HepG2 (cell line): Measurements from ENCODE around the gene RPL35A. TPM values are rescaled to one million over a fixed set of nuclear protein-coding genes. Genes with fewer than 3 reads are reported as not detected.
"Not testable (repeated sequence)": the region's sequence is repeated elsewhere in the genome, so short reads cannot be mapped to it uniquely, and the experiment has no call there.

ENCODE experiments used
- ATAC-seq: fragments of 200-7000 bp; cut with Tn5 transposase; 3 replicates; pipeline ENCODE4 v1.9.1; 2020; ENCODE audit warnings: mild to moderate bottlenecking, moderate library complexity
- BruUV-seq: library from RNA; stranded (reverse); fragments of 400-500 nt; replicated peaks from 2 replicates; lab custom pipeline; 2021; lab: Mats Ljungman, UMichigan
- CTCF ChIA-PET: fragments of 300-600 bp; formaldehyde crosslinking; extraction: SDS; loops from one replicate; lab custom pipeline; 2021; ENCODE audit warnings: low total read pairs, inconsistent platforms, low intra/inter-chr PET ratio; lab: Yijun Ruan, JAX
- POLR2A ChIA-PET: fragments of 350-600 bp; sonication (Branson Sonifier 250); formaldehyde crosslinking; loops from one replicate; lab custom pipeline; 2020; ENCODE audit warnings: antibody characterized with exemption, inconsistent platforms; lab: Yijun Ruan, JAX
- DNase-seq: peaks from one replicate; pipeline ENCODE4 v3.0.0-alpha.2; 2015; ENCODE audit warnings: low spot score
- FAIRE-seq: peaks from 3 replicates; lab custom pipeline; 2011; peaks lifted over from hg19 to GRCh38; lab: Jason Lieb, UNC
- H2AFZ ChIP-seq: one replicate; pipeline ENCODE4 v1.6.1; 2011; ENCODE audit warnings: low read length, inconsistent platforms
- H3K27ac ChIP-seq: fragments of 300-600 bp; 3 replicates; pipeline ENCODE4 v1.8.0; 2011; ENCODE audit warnings: mixed run types, mild to moderate bottlenecking, mixed read lengths, low read length, inconsistent platforms; ENCODE audit not compliant: insufficient read depth; ENCODE audit errors: extremely low read length
- H3K27me3 ChIP-seq, 2 experiments: fragments of 200-600 bp in 1 of 2; 2 replicates in 1 of 2; 3 replicates in 1 of 2; pipeline versions ENCODE4 v1.6.0 to v1.8.0; 2011; ENCODE audit warnings: low read length in 2 of 2, mild to moderate bottlenecking in 2 of 2, moderate library complexity in 2 of 2, inconsistent platforms in 1 of 2; ENCODE audit not compliant: insufficient read depth in 2 of 2, control insufficient read depth in 1 of 2
- H3K36me3 ChIP-seq, 2 experiments: fragments of 200-600 bp in 1 of 2; replicated peaks in 1 of 2; 2 replicates in 1 of 2; 3 replicates in 1 of 2; pipeline versions ENCODE4 v1.5.1 to v1.8.0; 2011; ENCODE audit warnings: low read length in 2 of 2, inconsistent platforms in 1 of 2; ENCODE audit not compliant: insufficient read depth in 2 of 2, control insufficient read depth in 1 of 2
- H3K4me1 ChIP-seq: 2 replicates; pipeline ENCODE4 v1.5.1; 2012; ENCODE audit warnings: low read length, inconsistent platforms; ENCODE audit not compliant: insufficient read depth
- H3K4me2 ChIP-seq: 2 replicates; pipeline ENCODE4 v1.6.0; 2011; ENCODE audit warnings: low read depth, low read length, inconsistent platforms
- H3K4me3 ChIP-seq, 3 experiments: fragments of 200-600 bp in 1 of 3; sonication (generic), shearing (Covaris generic) in 1 of 3; replicated peaks in 1 of 3; 2 replicates each; pipeline ENCODE4 v1.5.1; 2011 to 2016; ENCODE audit warnings: low read length in 3 of 3, inconsistent platforms in 2 of 3, low read depth in 2 of 3, mild to moderate bottlenecking in 2 of 3, control low read depth in 1 of 3, mixed read lengths in 1 of 3; ENCODE audit not compliant: insufficient read depth in 1 of 3
- H3K79me2 ChIP-seq: one replicate; pipeline ENCODE4 v1.6.1; 2011; ENCODE audit warnings: low read length, inconsistent platforms; ENCODE audit not compliant: insufficient read depth
- H3K9ac ChIP-seq: 2 replicates; pipeline ENCODE4 v1.6.0; 2011; ENCODE audit warnings: mild to moderate bottlenecking, low read depth, low read length, inconsistent platforms; ENCODE audit not compliant: insufficient read depth
- H3K9me3 ChIP-seq: 2 replicates; pipeline ENCODE4 v1.5.1; 2012; ENCODE audit warnings: mild to moderate bottlenecking, low read length
- H4K20me1 ChIP-seq: 2 replicates; pipeline ENCODE4 v1.6.0; 2011; ENCODE audit warnings: inconsistent platforms, mild to moderate bottlenecking, low read length, moderate library complexity; ENCODE audit not compliant: insufficient read depth
- ARID2 ChIP-seq: sonication (generic); formaldehyde crosslinking; IDR thresholded peaks from 2 replicates; pipeline ENCODE4 v1.8.1; 2022; ENCODE audit warnings: mild to moderate bottlenecking, missing genetic modification reagents, borderline replicate concordance
- CREB1 ChIP-seq, 2 experiments: fragments of 450-650 bp in 1 of 2; IDR thresholded peaks; 2 replicates each; pipeline ENCODE4 v1.6.1; 2016 to 2017; ENCODE audit warnings: control low read depth in 1 of 2, mild to moderate bottlenecking in 1 of 2, missing compliant biosample characterization in 1 of 2, missing genetic modification characterization in 1 of 2
- NCOA2 ChIP-seq: sonication (generic); formaldehyde crosslinking; IDR thresholded peaks from 2 replicates; pipeline ENCODE4 v1.8.0; 2022; ENCODE audit warnings: inconsistent platforms
- STAG1 ChIP-seq: sonication (generic); formaldehyde crosslinking; IDR thresholded peaks from 2 replicates; pipeline ENCODE4 v1.4.0; 2020; ENCODE audit warnings: missing genetic modification reagents
- ZKSCAN8 ChIP-seq: IDR thresholded peaks from 2 replicates; pipeline ENCODE4 v1.6.1; 2016; ENCODE audit warnings: borderline replicate concordance, missing genetic modification reagents, missing compliant biosample characterization
- ZNF225 ChIP-seq: sonication (generic); formaldehyde crosslinking; IDR thresholded peaks from 2 replicates; pipeline ENCODE4 v1.4.0; 2020; ENCODE audit warnings: mild to moderate bottlenecking, missing genetic modification reagents
- ZNF510 ChIP-seq: sonication (generic); formaldehyde crosslinking; IDR thresholded peaks from 2 replicates; pipeline ENCODE4 v1.4.0; 2020; ENCODE audit warnings: low read depth, mild to moderate bottlenecking, missing genetic modification reagents
- WGBS: methylation state at CpG from one replicate; pipeline ENCODE4 v1.1.6; 2017; ENCODE audit warnings: low lambda C conversion rate; 5-methylcytosine and 5-hydroxymethylcytosine counted together
- in situ Hi-C: cut with HindIII; loops from 2 replicates; pipeline ENCODE4 v1.10.0; 2017; ENCODE audit warnings: low pct_unique_long_range_greater_than_20kb; ENCODE audit not compliant: extremely low pct_ligation_motif_present
- intact Hi-C: fragments of 100-400 bp; cut with micrococcal nuclease; formaldehyde crosslinking; loops from one replicate; pipeline ENCODE4 v1.10.0; 2022; ENCODE audit not compliant: unreplicated experiment
- polyA plus RNA-seq, 8 experiments: library from polyadenylated mRNA; depleted of rRNA in 3 of 8; stranded (reverse) in 7 of 8; unstranded in 1 of 8; fragments of >200 nt; fragmentation: Illumina TruSeq in 4 of 8; extraction: Trizol in 4 of 8; gene quantifications; 2 replicates each; pipeline versions ENCODE4 v1.2.1 to v1.2.3, GENCODE V29; 2011 to 2016; ENCODE audit warnings: low read depth in 4 of 8, missing spikeins in 1 of 8, mixed read lengths in 1 of 8; ENCODE audit not compliant: insufficient read depth in 1 of 8
- total RNA-seq, 5 experiments: library from RNA; depleted of rRNA; stranded (reverse); fragments of >200 nt; fragmentation: Illumina TruSeq; extraction: Trizol; gene quantifications; 2 replicates each; pipeline ENCODE4 v1.2.3, GENCODE V29; 2016; ENCODE audit warnings: low read depth in 1 of 5
- TF ChIP-seq, protein P1 (sequence below): IDR thresholded peaks from 2 replicates; pipeline ENCODE4 v1.6.1; 2016; ENCODE audit warnings: missing biosample characterization, missing genetic modification reagents, low read depth

Gene RPL35A
- total and polyA plus RNA-seq, 2 of the 13 experiments (the other 11 are each of a cell fraction or from before 2014, with no cell fraction given): 1,001 to 1,582 TPM

DNA sequence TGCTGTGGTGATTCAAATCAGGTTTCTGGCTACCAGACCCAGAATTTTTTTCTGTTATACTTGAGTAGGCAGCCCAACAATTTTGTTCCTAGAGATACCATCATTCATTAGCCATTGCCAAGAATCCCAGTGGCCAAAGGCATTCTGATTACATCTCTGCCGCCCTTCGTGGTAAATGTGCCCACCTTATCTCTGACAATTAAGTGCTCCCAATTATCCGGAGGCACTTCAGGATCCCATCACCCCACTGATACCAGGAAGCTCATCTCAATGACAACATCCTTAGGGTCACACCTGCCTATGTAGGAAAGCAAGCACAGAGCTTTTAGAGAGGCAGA is 43.2 kb upstream of the RPL35A start:
- POLR2A ChIA-PET: no interaction called here

DNA sequence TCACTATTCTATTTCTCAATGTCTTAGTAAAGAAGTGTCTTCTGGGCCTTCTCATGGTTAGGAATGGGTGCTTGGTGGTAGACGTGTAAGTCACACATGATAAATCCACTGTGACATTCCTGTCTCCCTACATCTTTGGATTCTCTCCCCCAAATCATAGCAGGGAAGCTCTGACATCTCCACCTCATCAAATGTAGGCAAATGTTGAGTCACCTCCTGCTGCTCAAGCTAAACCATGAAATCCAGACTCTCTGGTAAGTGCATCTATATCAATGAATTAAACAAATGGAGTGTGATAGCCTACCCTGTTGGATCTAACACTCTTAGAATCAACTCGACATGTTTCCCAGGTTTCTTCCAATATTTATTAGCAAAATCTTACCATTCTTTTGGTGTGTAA is 42.8 kb upstream of the RPL35A start:
- H3K4me2 ChIP-seq: no peak overlapping the region
- H3K4me1 ChIP-seq: no peaks in the 10 kb centered on the region
- no peaks in the 10 kb centered on the region for H3K27me3 ChIP-seq
- CTCF ChIA-PET: no interaction called here
- WGBS: 0% methylated on average over 2 of the region's 2 CpGs
- H3K4me3 ChIP-seq: no peak overlapping the region
- H3K27ac ChIP-seq: no peak overlapping the region
- in situ Hi-C loops (loop anchor here (5.0 kb wide), 1 partner anchor 35 kb away; no protein-coding TSS in a partner anchor), intact Hi-C loops (loop anchor here (5.0 to 10.0 kb wide), 2 partner anchors 168 to 240 kb away; no protein-coding TSS in a partner anchor)
- POLR2A ChIA-PET: no interaction called here
- BruUV-seq: no TSS peak
- no peaks in the 10 kb centered on the region for H4K20me1 ChIP-seq
- no peak overlapping the region for H2AFZ ChIP-seq
- no peaks in the 10 kb centered on the region for H3K79me2 ChIP-seq
- DNase-seq (no peak), FAIRE-seq (no peak), ATAC-seq (no peak)
- no peaks in the 10 kb centered on the region for H3K9me3 ChIP-seq
- H3K9ac ChIP-seq: no peak overlapping the region
- no peak for TF ChIP-seq CREB1 (IDR thresholded peaks at IDR 0.05)
- TF ChIP-seq CREB1 (CRISPR knock-in tag; IDR thresholded peaks at IDR 0.05): no peak
- TF ChIP-seq ZKSCAN8: no peak
- TF ChIP-seq, protein P1, sequence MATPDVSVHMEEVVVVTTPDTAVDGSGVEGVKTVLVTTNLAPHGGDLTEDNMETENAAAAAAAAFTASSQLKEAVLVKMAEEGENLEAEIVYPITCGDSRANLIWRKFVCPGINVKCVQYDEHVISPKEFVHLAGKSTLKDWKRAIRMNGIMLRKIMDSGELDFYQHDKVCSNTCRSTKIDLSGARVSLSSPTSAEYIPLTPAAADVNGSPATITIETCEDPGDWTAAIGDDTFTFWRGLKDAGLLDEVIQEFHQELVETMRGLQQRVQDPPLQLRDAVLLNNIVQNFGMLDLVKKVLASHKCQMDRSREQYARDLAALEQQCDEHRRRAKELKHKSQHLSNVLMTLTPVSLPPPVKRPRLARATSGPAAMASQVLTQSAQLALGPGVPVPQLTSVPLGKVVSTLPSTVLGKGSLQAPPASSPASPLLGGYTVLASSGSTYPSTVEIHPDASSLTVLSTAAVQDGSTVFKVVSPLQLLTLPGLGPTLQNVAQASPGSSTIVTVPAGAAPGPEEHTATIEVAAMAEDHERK (CRISPR knock-in tag): no peak
- TF ChIP-seq NCOA2: no peak
- no peaks in the 10 kb centered on the region for H3K36me3 ChIP-seq

More for the DNA sequence above, 43.2 kb upstream of the RPL35A start:
- no peak for DNase-seq
- FAIRE-seq: no peak
- no peak overlapping the region for H2AFZ ChIP-seq
- TF ChIP-seq STAG1 (CRISPR knock-in tag): no peak
- TF ChIP-seq ZNF225: no peak
- no peak for TF ChIP-seq ZNF510
- no peak for TF ChIP-seq ARID2
- no peak overlapping the region for H3K4me3 ChIP-seq
- H3K36me3 ChIP-seq: no peaks in the 10 kb centered on the region
- no peak overlapping the region for H3K9ac ChIP-seq
- in situ Hi-C loops (loop anchor here (5.0 kb wide), 1 partner anchor 35 kb away; no protein-coding TSS in a partner anchor), intact Hi-C loops (loop anchor here (1.0 to 10.0 kb wide), 3 partner anchors 36 to 240 kb away; no protein-coding TSS in a partner anchor)
- no peaks in the 10 kb centered on the region for H3K4me1 ChIP-seq
- WGBS: 61% methylated on average over 3 of the region's 3 CpGs
- CTCF ChIA-PET: interaction anchor here (2.1 kb wide), 1 partner anchor 36 kb away, joined by 29 read pairs; no protein-coding TSS in a partner anchor
- no TSS peak for BruUV-seq
- H3K4me2 ChIP-seq: no peak overlapping the region
- no peaks in the 10 kb centered on the region for H3K79me2 ChIP-seq
- H3K27ac ChIP-seq: no peak overlapping the region
- no peaks in the 10 kb centered on the region for H4K20me1 ChIP-seq
- no peaks in the 10 kb centered on the region for H3K27me3 ChIP-seq
- no peaks in the 10 kb centered on the region for H3K9me3 ChIP-seq
- ATAC-seq: no peak

DNA sequence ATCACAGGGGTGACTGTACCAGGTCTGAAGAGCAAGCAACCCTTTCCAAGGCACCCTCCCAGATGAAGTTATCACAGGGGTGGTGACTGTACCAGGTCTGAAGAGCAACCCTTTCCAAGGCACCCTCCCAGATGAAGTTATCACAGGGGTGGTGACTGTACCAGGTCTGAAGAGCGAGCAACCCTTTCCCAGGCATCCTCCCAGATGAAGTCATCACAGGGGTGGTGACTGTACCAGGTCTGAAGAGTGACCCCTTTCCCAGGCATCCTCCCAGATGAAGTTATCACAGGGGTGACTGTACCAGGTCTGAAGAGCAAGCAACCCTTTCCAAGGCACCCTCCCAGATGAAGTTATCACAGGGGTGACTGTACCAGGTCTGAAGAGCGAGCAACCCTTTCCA is 41.4 kb upstream of the RPL35A start:
- FAIRE-seq, H3K36me3 ChIP-seq, H3K79me2 ChIP-seq, BruUV-seq, CTCF ChIA-PET, DNase-seq, H2AFZ ChIP-seq, H4K20me1 ChIP-seq, ATAC-seq, H3K4me2 ChIP-seq, H3K4me3 ChIP-seq, H3K27ac ChIP-seq, H3K9me3 ChIP-seq, H3K4me1 ChIP-seq, POLR2A ChIA-PET, H3K9ac ChIP-seq, H3K27me3 ChIP-seq: not testable (repeated sequence)
- 80% methylated on average over 1 of the region's 2 CpGs for WGBS
- intact Hi-C loops: loop anchor here (5.0 to 10.0 kb wide), 2 partner anchors 166 to 239 kb away; no protein-coding TSS in a partner anchor
- in situ Hi-C loops: loop anchor here (5.0 kb wide), 1 partner anchor 34 kb away; no protein-coding TSS in a partner anchor
